NCI-H460 (cell line): ENCODE data around the gene GRIK3. TPM values are rescaled to one million over a fixed set of nuclear protein-coding genes. Genes with fewer than 3 reads are reported as not detected.
A peak's percentile ranks its signal among the peaks of the same experiment; 100 is the strongest.

Experiments used
- DNase-seq: peaks from one replicate; pipeline ENCODE4 v3.0.0-alpha.2; 2016; ENCODE audit warnings: low read depth; ENCODE audit errors: extremely low read depth
- total RNA-seq: library from RNA; depleted of rRNA; stranded (reverse); fragments of >200 nt; shearing (Covaris generic); gene quantifications from 2 replicates; pipeline ENCODE4 v1.2.3, GENCODE V29; 2014

GRIK3 gene
- total RNA-seq, 1 experiment from 2014 or later: not detected

GRCh38 chr1:37047542-37047941 lies 13.2 kb upstream of the GRIK3 start:
- no peak for DNase-seq

- no peak for DNase-seq
Observed at GRCh38 chr1:37043101-37043500, 8.8 kb upstream of the GRIK3 start.

- no peak for DNase-seq
Observed at GRCh38 chr1:37042506-37042905, 8.2 kb upstream of the GRIK3 start.

- DNase-seq: no peak
Observed at GRCh38 chr1:37041483-37041882, 7.2 kb upstream of the GRIK3 start.

- DNase-seq: no peak
Observed at GRCh38 chr1:37040773-37041172, 6.5 kb upstream of the GRIK3 start.

- no peak for DNase-seq
Observed at GRCh38 chr1:37040261-37040660, 5.9 kb upstream of the GRIK3 start.

- DNase-seq: peak; percentile 1
Observed at GRCh38 chr1:37038227-37039093, 4.1 kb upstream of the GRIK3 start.

GRCh38 chr1:37037690-37038089 lies 3.4 kb upstream of the GRIK3 start:
- DNase-seq: no peak

- no peak for DNase-seq
Observed at GRCh38 chr1:37036667-37037053, 2.3 kb upstream of the GRIK3 start.

- no peak for DNase-seq
Observed at GRCh38 chr1:37035796-37036666, 1.7 kb upstream of the GRIK3 start.

GRCh38 chr1:37035014-37035691 lies 838 bp upstream of the GRIK3 start:
- DNase-seq: no peak

GRCh38 chr1:37033355-37034101 lies 787 bp downstream of the GRIK3 start:
- DNase-seq: no peak

GRCh38 chr1:37032660-37033354 lies 1.5 kb downstream of the GRIK3 start:
- no peak for DNase-seq

- no peak for DNase-seq
Observed at GRCh38 chr1:37031871-37032270, 2.4 kb downstream of the GRIK3 start.

- no peak for DNase-seq
Observed at GRCh38 chr1:37031429-37031828, 2.9 kb downstream of the GRIK3 start.

GRCh38 chr1:37028981-37029617 lies 5.2 kb downstream of the GRIK3 start:
- DNase-seq: no peak

- DNase-seq: no peak
Observed at GRCh38 chr1:37021502-37021901, 12.8 kb downstream of the GRIK3 start.

GRCh38 chr1:37020653-37021277 lies 13.6 kb downstream of the GRIK3 start:
- DNase-seq: peak; percentile 11

- no peak for DNase-seq
Observed at GRCh38 chr1:37018510-37018909, 15.8 kb downstream of the GRIK3 start.
